ENCODE measurements around the gene HTRA3. TPM values are rescaled to one million over a fixed set of nuclear protein-coding genes. Genes with fewer than 3 reads are reported as not detected.

The HTRA3 gene
- total and polyA plus RNA-seq, 2 of the 8 experiments (the other 6 are each of a cell fraction or from before 2014, with no cell fraction given) = 3.2 to 5.8 TPM

DNA sequence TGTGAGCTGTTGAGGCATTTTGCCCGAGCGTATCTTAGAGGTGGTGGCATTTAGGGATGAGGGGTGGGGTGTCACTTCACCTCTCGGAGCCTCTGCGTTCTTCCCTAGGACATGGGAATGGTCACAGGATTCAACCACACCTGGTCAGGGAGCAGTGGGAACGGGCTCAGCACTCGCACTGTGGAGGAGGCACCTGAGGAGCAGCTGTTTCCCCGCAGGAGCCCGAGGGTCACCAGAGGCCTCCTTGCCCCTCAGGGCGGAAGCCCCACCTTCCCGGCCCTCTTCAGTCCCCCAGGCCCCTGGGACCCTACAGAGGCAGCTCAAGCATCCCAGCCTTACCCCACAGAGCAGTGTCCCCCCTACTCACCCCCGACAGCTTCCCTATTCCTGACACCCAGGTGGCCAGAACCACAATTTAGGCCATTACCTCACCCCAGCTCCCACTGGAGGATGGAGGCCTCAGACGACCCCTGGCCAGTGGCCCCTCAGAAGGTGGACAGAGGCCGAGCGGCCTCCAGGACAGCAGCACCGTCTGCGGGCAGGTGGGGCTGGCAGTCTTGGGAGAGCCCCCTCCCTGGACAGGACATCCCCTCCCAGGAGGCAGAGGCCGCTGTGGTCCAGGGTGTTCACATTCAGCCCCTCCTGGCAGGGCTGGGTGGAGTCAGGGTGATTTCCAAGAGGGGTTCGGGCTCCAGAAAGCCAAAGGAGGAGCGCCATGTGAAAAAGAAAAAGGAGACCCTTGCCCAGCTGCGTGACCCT is 4.2 kb upstream of the HTRA3 start:
- 86% methylated on average over 15 of the region's 20 CpGs; no CpG with 5 or more reads in 1 of the 2 experiments for WGBS, 2 experiments (ENCODE audit: extremely low coverage in 1 of 2, insufficient coverage in 1 of 2, insufficient read length in 1 of 2, insufficient replicate concordance in 2 of 2, low coverage in 1 of 2, low lambda C conversion rate in 2 of 2, missing lambda C conversion rate in 1 of 2)
- Histone ChIP-seq H3K4me3 (ENCODE audit: extremely low read depth in 1 of 4, insufficient read depth in 2 of 4, low read depth in 3 of 4, low read length in 4 of 4) (no peak overlapping the region), H3K14ac (ENCODE audit: insufficient read length) (no peak overlapping the region), H3K4ac (replicated peaks; ENCODE audit: insufficient read length, low read depth, low read length) (no peak overlapping the region), H3K27ac (ENCODE audit: low read depth, low read length) (no peak overlapping the region), H3K18ac (ENCODE audit: extremely low read depth, low read length) (no peak overlapping the region), H3K23me2 (ENCODE audit: low read depth, low read length) (peaks cover 4% of the 10 kb centered on the region; the same call in 1 of the 2 replicates), H4K20me1 (replicated peaks in 1 of 2; ENCODE audit: control insufficient read depth in 1 of 2, insufficient read depth in 2 of 2, low read length in 2 of 2) (peaks cover 0 to 1% of the 10 kb centered on the region in 2 experiments), H2BK12ac (ENCODE audit: low read depth, low read length) (no peak overlapping the region), H3K9me3 (ENCODE audit: insufficient read depth in 2 of 2, low read depth in 1 of 2, low read length in 1 of 2) (no peaks in the 10 kb centered on the region), H3K27me3 (replicated peaks in 1 of 4; ENCODE audit: control insufficient read depth in 3 of 4, extremely low read depth in 1 of 4, insufficient read depth in 3 of 4, low read length in 3 of 4) (peaks cover 0 to 13% (median 9%) of the 10 kb centered on the region in 4 experiments; a peak in 5 of 7 replicates), H2AK5ac (ENCODE audit: low read depth, low read length) (no peak overlapping the region), H2AFZ (ENCODE audit: low read length) (no peak overlapping the region), H2BK20ac (ENCODE audit: low read length) (no peak overlapping the region), H4K8ac (ENCODE audit: extremely low read depth, insufficient read depth, low read length) (no peak overlapping the region), H3K4me2 (ENCODE audit: insufficient read depth in 1 of 2, low read depth in 2 of 2, low read length in 2 of 2) (no peak overlapping the region), H3K79me2 (ENCODE audit: control insufficient read depth in 1 of 2, insufficient read depth in 2 of 2, low read length in 2 of 2) (no peaks in the 10 kb centered on the region), H3K36me3 (ENCODE audit: control insufficient read depth in 2 of 4, insufficient read depth in 4 of 4, low read length in 3 of 4) (no peaks in the 10 kb centered on the region), H2BK120ac (replicated peaks; ENCODE audit: low read depth, low read length) (no peak overlapping the region), H3K4me1 (replicated peaks in 1 of 4; ENCODE audit: control insufficient read depth in 3 of 4, insufficient read depth in 4 of 4, low read length in 3 of 4) (peaks cover 0 to 10% (median 4%) of the 10 kb centered on the region in 4 experiments; a peak in 6 of 7 replicates), H3K56ac (replicated peaks; ENCODE audit: insufficient read length, low read depth, low read length) (no peak overlapping the region), H2BK15ac (ENCODE audit: low read length) (no peak overlapping the region), H3K23ac (ENCODE audit: insufficient read length) (no peak overlapping the region), H4K91ac (replicated peaks; ENCODE audit: insufficient read length, low read length) (no peak overlapping the region), H4K5ac (ENCODE audit: insufficient read length, low read depth, low read length) (no peak overlapping the region), H3K9ac (replicated peaks in 1 of 4; ENCODE audit: extremely low read depth in 1 of 4, low read depth in 3 of 4, low read length in 3 of 4) (no peak overlapping the region), H3K79me1 (ENCODE audit: low read depth, low read length) (no peaks in the 10 kb centered on the region), H2BK5ac (ENCODE audit: low read depth, low read length) (no peak overlapping the region)
- ChIA-PET POLR2A (ENCODE audit: partially characterized antibody) (interaction anchor here (1.0 kb wide), 1 partner anchor 41 kb away, joined by 3 read pairs; no protein-coding TSS in a partner anchor), CTCF (ENCODE audit: partially characterized antibody) (interaction anchor here (0.8 to 6.1 kb wide), 15 partner anchors 11 to 143 kb away, joined by 3 to 74 read pairs (median 13); no protein-coding TSS in a partner anchor)
- FAIRE-seq = no peak
- TF ChIP-seq RNF2 (IDR thresholded peaks at IDR 0.05; ENCODE audit: borderline replicate concordance, low read depth, low read length, missing control alignments, poor library complexity, severe bottlenecking) (no peak), RAD21 (IDR thresholded peaks at IDR 0.05 in 1 of 2, conservative IDR thresholded peaks at IDR 0.05 in 1 of 2; ENCODE audit: low read depth in 2 of 2, low read length in 2 of 2) (no peak), KDM4A (IDR thresholded peaks at IDR 0.05; ENCODE audit: low read depth, low read length, severe bottlenecking) (no peak), MAFK (IDR thresholded peaks at IDR 0.05; ENCODE audit: low read depth, low read length) (no peak)
- no peak for DNase-seq (ENCODE audit: low read depth in 1 of 2, low spot score in 2 of 2)

Data from H1 (cell line).